Urothelium cell line (cell line): Measurements from ENCODE around the gene RHOG.
A peak's percentile ranks its signal among the peaks of the same experiment; 100 is the strongest.
"Not testable (repeated sequence)": the region's sequence is repeated elsewhere in the genome, so short reads cannot be mapped to it uniquely, and the experiment has no call there.

Experiments used
- DNase-seq: peaks from one replicate; pipeline ENCODE4 v3.0.0; 2011; ENCODE audit warnings: low spot score, mixed read lengths
- FAIRE-seq: peaks from 2 replicates; lab custom pipeline; 2011; peaks lifted over from hg19 to GRCh38; lab: Jason Lieb, UNC

Gene RHOG

GRCh38 chr11:3834664-3835461, 5.9 kb downstream of the RHOG start:
- DNase-seq (no peak), FAIRE-seq (no peak)

GRCh38 chr11:3834349-3834663, 6.5 kb downstream of the RHOG start:
- DNase-seq (no peak), FAIRE-seq (no peak)

DNA sequence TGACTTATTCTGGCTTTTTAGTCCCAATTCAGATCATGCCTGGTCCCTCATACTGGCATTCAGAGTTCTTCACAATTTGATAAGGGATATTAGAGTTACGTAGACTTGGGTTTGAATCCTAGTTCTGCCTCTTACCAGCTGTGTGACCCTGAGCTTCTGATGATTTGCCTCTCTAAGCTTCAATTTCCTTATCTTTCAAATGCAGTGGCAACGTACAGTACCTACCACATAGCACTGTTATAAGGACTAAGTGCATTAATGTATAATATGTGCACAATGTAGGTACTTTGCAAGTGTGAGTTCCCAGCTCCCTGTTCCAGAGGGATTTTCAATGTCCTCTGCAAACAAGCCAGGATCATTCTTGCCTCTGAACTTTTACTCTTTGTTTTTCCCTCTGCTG, 7.3 kb downstream of the RHOG start:
- FAIRE-seq (no peak), DNase-seq (no peak)

GRCh38 chr11:3832816-3833215, 7.9 kb downstream of the RHOG start:
- no peak for FAIRE-seq
- no peak for DNase-seq

- no peak for FAIRE-seq
- no peak for DNase-seq
Observed at GRCh38 chr11:3831378-3832239, 9.2 kb downstream of the RHOG start.

- DNase-seq (no peak), FAIRE-seq (no peak)
Observed at GRCh38 chr11:3830730-3831129, 10.0 kb downstream of the RHOG start.

- FAIRE-seq (no peak), DNase-seq (no peak)
Observed at GRCh38 chr11:3830088-3830487, 10.7 kb downstream of the RHOG start.

- DNase-seq (no peak), FAIRE-seq (no peak)
Observed at GRCh38 chr11:3827434-3828186, 13.1 kb downstream of the RHOG start.

GRCh38 chr11:3826721-3827120, 14.0 kb downstream of the RHOG start:
- DNase-seq (no peak), FAIRE-seq (no peak)

DNA sequence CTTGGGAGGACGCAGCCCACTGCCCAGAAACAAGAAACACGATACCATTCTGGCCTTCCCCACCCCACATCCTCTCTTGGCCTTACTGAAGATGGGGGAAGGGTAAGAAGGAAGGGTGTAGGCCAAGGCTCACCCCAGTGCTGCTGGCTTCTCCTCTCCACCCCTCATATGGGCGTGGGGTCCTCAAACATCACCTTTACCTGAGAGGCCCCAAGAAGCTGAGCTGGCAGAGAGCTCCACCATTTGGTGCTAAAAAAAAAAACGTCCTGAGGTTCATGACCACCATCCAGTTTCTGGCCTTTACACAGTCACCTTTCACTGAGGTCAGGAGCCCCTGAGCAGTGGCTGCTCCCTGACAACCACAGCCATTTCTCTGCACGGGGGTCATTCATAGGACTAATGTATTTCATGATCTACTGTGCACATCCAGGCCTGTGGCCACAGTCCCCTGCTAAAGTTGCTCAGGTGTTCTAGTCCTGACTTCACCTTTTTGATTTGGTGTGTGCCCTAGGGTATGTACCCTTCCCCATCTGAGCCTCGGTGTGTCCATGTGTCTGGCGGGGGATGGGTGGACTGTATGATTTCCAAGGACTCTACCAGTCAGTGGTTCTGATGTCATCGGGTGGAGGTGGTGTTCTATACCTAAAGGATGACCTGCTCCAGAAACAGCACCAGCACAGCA, 15.1 kb downstream of the RHOG start:
- FAIRE-seq = no peak
- DNase-seq = no peak

DNA sequence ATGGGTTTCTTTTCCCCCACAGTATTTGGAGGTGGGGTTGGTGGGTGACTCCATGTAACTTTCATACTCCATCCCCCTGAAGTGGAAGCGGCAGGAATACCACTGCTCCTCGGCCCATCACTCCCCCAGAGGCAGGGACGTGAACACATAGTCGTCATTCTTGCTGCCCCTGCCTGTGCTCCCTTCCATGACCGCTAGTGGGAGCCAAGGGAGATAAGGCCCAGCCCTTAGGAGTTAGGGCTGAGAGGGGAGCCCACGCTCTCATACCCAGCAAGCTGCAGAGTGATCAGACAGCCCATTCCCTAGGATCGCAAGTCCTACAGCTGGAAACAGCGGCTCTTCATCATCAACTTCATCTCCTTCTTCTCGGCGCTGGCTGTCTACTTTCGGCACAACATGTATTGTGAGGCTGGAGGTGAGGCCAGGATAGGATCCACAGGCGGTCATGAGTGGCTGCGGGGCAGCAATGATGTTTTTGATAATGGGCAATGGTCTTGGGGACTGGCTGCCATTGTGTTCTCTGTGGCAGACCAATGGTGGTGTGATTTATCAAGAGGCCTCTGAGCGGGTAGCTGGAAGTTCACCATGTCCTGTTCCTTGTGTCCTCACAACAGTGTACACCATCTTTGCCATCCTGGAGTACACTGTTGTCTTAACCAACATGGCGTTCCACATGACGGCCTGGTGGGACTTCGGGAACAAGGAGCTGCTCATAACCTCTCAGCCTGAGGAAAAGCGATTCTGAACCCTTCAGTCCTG, 15.9 kb downstream of the RHOG start:
- peak; percentile 52 for FAIRE-seq
- peak; percentile 67 for DNase-seq

- no peak for FAIRE-seq
Observed at GRCh38 chr11:3823762-3824506, 16.8 kb downstream of the RHOG start.

GRCh38 chr11:3823303-3823702, 17.5 kb downstream of the RHOG start:
- DNase-seq (peak; percentile 21), FAIRE-seq (no peak)

More at GRCh38 chr11:3823762-3824506, 16.8 kb downstream of the RHOG start:
- DNase-seq = no peak

GRCh38 chr11:3822312-3822711, 18.4 kb downstream of the RHOG start:
- DNase-seq (no peak), FAIRE-seq (no peak)

DNA sequence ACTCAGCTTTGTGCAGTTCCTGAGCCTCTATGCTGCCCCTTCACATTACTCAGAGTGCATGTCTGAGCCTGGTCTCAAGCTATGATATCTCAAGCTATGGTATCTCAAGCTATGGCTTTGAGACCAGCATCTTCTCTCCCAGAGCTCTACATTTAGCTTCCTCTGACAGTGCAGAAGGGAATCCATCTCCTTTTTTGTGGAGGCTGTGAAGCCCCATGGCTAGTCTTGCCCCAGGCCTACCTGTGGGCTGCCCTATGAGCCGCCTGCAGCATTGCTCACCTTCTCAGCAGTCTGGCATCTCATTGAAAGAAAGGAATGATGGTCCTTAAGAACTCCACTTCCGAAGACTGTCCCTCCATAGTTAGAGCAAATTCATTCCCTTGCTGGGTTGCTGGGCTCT, 19.8 kb downstream of the RHOG start:
- no peak for DNase-seq
- no peak for FAIRE-seq

DNA sequence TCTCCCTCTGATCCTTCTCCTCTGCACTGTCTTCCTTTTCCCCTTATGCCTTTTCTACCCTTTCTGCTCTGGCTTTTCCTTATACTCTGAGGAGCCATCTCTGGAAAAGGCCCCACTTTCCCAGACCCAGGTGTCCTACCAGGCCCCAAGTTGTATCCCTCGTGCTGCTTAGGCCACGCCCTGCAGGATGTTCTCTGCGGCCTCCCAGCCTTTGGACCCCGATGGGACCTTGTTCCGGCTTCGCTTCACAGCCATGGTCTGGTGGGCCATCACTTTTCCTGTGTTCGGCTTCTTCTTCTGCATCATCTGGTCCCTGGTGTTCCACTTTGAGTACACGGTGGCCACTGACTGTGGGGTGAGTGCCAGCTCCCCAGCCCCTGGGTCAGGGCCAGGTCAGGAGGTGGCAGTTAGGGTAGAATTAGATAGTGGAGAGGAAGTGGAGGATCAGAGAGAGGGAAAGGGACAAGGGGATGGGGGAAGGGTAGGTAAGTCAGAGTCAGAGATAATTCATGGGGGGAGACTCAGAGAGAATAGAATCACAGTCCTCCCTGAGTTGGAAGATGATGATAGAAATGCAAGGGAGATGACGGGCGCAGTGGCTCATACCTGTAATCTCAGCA, 23.5 kb downstream of the RHOG start:
- FAIRE-seq = no peak
- DNase-seq = no peak

GRCh38 chr11:3816673-3817072, 24.1 kb downstream of the RHOG start:
- DNase-seq = no peak
- FAIRE-seq = no peak

DNA sequence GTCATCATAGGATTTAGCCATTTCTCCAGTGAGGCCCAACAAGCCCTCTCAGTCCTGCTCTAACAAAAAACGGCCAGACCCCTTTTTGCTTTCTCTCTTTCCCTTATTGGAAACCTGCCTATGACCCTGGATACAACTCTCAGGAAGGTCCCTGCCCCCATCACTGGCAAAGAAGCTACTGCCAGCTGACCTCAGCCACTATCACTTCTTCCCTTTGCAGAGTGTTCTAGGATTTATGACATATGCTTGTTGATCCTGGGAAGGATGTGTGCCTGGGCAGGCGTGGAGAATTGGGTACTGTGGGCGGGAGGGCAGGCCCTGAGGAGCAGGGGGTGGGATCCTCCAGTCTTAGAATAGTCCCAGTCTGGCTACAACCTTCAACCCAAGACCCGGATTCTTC, 24.9 kb downstream of the RHOG start:
- DNase-seq (no peak), FAIRE-seq (no peak)

DNA sequence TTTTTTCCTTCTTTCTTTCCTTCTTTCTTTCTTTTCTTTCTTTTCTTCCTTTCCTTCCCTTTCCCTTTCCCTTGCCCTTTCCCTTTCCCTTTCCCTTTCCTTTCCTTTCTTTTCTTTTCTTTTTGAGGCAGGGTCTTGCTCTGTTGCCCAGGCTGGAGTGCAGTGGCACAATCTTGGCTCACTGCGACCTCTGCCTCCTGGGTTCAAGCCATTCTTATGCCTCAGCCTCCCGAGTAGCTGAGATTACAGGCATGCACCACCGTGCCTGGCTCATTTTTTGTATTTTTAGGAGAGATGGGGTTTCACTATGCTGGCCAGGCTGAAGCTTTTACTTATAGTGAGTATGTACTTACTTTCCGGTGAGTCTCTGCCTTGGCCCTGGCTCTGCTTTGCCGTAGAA, 25.9 kb downstream of the RHOG start:
- not testable (repeated sequence) for FAIRE-seq, DNase-seq
